ENCODE measurements around the gene RBM44.
A peak's percentile ranks its signal among the peaks of the same experiment; 100 is the strongest.
"Not testable (repeated sequence)": the region's sequence is repeated elsewhere in the genome, so short reads cannot be mapped to it uniquely, and the experiment has no call there.

RBM44 gene

GRCh38 chr2:237867465-237867864 is 68.9 kb downstream of the RBM44 start:
- Histone ChIP-seq H3K4me2 (ENCODE audit: low read length, poor library complexity, severe bottlenecking) (no peak overlapping the region), H3K79me1 (replicated peaks; ENCODE audit: low read length, poor library complexity, severe bottlenecking) (peaks cover 3% of the 10 kb centered on the region), H3K4me3 (ENCODE audit: insufficient read depth in 1 of 2, low read depth in 1 of 2, low read length in 2 of 2) (no peak overlapping the region), H3K9me3 (ENCODE audit: control insufficient read depth, low read length) (no peaks in the 10 kb centered on the region), H2BK15ac (ENCODE audit: low read depth, poor library complexity, severe bottlenecking) (no peak overlapping the region), H2AFZ (ENCODE audit: low read depth, low read length) (no peak overlapping the region), H3K4ac (ENCODE audit: low read depth in 1 of 2, low read length in 2 of 2) (peak overlapping the region in 1 of 2 experiments; percentile 54), H2BK120ac (ENCODE audit: low read depth, low read length) (no peak overlapping the region), H2BK12ac (ENCODE audit: low read length in 2 of 2) (no peak overlapping the region), H3K14ac (ENCODE audit: low read length in 2 of 2) (no peak overlapping the region), H3K36me3 (ENCODE audit: control insufficient read depth in 1 of 2, insufficient read depth in 2 of 2, low read depth in 1 of 2, low read length in 2 of 2) (no peaks in the 10 kb centered on the region), H3K27ac (ENCODE audit: low read length, poor library complexity, severe bottlenecking) (no peak overlapping the region), H3K27me3 (ENCODE audit: control insufficient read depth in 1 of 2, insufficient read depth in 1 of 2, low read length in 2 of 2) (peaks cover 0 to 49% of the 10 kb centered on the region in 2 experiments), H2BK5ac (ENCODE audit: low read depth, low read length, poor library complexity, severe bottlenecking) (no peak overlapping the region), H3K23ac (ENCODE audit: low read length in 2 of 2) (no peak overlapping the region), H4K8ac (ENCODE audit: low read length) (no peak overlapping the region), H3K18ac (ENCODE audit: low read depth in 1 of 2, low read length in 2 of 2) (no peak overlapping the region), H3K9ac (ENCODE audit: low read length) (no peak overlapping the region), H2AK5ac (ENCODE audit: low read length, severe bottlenecking) (peak overlapping the region; percentile 17), H4K91ac (ENCODE audit: low read length) (no peak overlapping the region), H3K4me1 (ENCODE audit: control insufficient read depth, insufficient read depth, low read depth, low read length) (peaks cover 32% of the 10 kb centered on the region)
- DNase-seq: no peak
- 94% methylated on average over 10 of the region's 10 CpGs for WGBS

- H4K8ac ChIP-seq (ENCODE audit: low read length); H3K14ac ChIP-seq (ENCODE audit: low read length in 2 of 2); DNase-seq; H3K18ac ChIP-seq (ENCODE audit: low read depth in 1 of 2, low read length in 2 of 2); H4K91ac ChIP-seq (ENCODE audit: low read length); H3K79me1 ChIP-seq (replicated peaks; ENCODE audit: low read length, poor library complexity, severe bottlenecking); H3K36me3 ChIP-seq (ENCODE audit: control insufficient read depth in 1 of 2, insufficient read depth in 2 of 2, low read depth in 1 of 2, low read length in 2 of 2); H2AK5ac ChIP-seq (ENCODE audit: low read length, severe bottlenecking); H3K4ac ChIP-seq (ENCODE audit: low read depth in 1 of 2, low read length in 2 of 2); H2BK120ac ChIP-seq (ENCODE audit: low read depth, low read length); H2BK5ac ChIP-seq (ENCODE audit: low read depth, low read length, poor library complexity, severe bottlenecking); H2BK15ac ChIP-seq (ENCODE audit: low read depth, poor library complexity, severe bottlenecking); H3K9me3 ChIP-seq (ENCODE audit: control insufficient read depth, low read length); H3K27ac ChIP-seq (ENCODE audit: low read length, poor library complexity, severe bottlenecking); H3K23ac ChIP-seq (ENCODE audit: low read length in 2 of 2); H3K4me2 ChIP-seq (ENCODE audit: low read length, poor library complexity, severe bottlenecking); H2AFZ ChIP-seq (ENCODE audit: low read depth, low read length); H2BK12ac ChIP-seq (ENCODE audit: low read length in 2 of 2): not testable (repeated sequence)
- Histone ChIP-seq H3K27me3 (ENCODE audit: control insufficient read depth in 1 of 2, insufficient read depth in 1 of 2, low read length in 2 of 2) (peaks cover 0 to 48% of the 10 kb centered on the region in 2 experiments), H3K4me1 (ENCODE audit: control insufficient read depth, insufficient read depth, low read depth, low read length) (peaks cover 31% of the 10 kb centered on the region), H3K4me3 (ENCODE audit: insufficient read depth in 1 of 2, low read depth in 1 of 2, low read length in 2 of 2) (peak overlapping the region in 1 of 2 experiments; percentile 51), H3K9ac (ENCODE audit: low read length) (peak overlapping the region; percentile 33)
- 85% methylated on average over 2 of the region's 4 CpGs for WGBS
These were observed 69.5 kb downstream of the RBM44 start for GRCh38 chr2:237868074-237868473.

- Histone ChIP-seq H2BK12ac (ENCODE audit: low read length in 2 of 2) (no peak overlapping the region), H3K36me3 (ENCODE audit: control insufficient read depth in 1 of 2, insufficient read depth in 2 of 2, low read depth in 1 of 2, low read length in 2 of 2) (no peaks in the 10 kb centered on the region), H3K79me1 (replicated peaks; ENCODE audit: low read length, poor library complexity, severe bottlenecking) (no peaks in the 10 kb centered on the region), H4K91ac (ENCODE audit: low read length) (no peak overlapping the region), H3K18ac (ENCODE audit: low read depth in 1 of 2, low read length in 2 of 2) (no peak overlapping the region), H2BK5ac (ENCODE audit: low read depth, low read length, poor library complexity, severe bottlenecking) (no peak overlapping the region), H2BK15ac (ENCODE audit: low read depth, poor library complexity, severe bottlenecking) (no peak overlapping the region), H2AK5ac (ENCODE audit: low read length, severe bottlenecking) (no peak overlapping the region), H3K9ac (ENCODE audit: low read length) (peak overlapping the region; percentile 33), H3K14ac (ENCODE audit: low read length in 2 of 2) (no peak overlapping the region), H3K27me3 (ENCODE audit: control insufficient read depth in 1 of 2, insufficient read depth in 1 of 2, low read length in 2 of 2) (peaks cover 0 to 47% of the 10 kb centered on the region in 2 experiments), H2BK120ac (ENCODE audit: low read depth, low read length) (no peak overlapping the region), H3K23ac (ENCODE audit: low read length in 2 of 2) (no peak overlapping the region), H3K4me1 (ENCODE audit: control insufficient read depth, insufficient read depth, low read depth, low read length) (peaks cover 34% of the 10 kb centered on the region), H3K4me2 (ENCODE audit: low read length, poor library complexity, severe bottlenecking) (no peak overlapping the region), H3K4ac (ENCODE audit: low read depth in 1 of 2, low read length in 2 of 2) (no peak overlapping the region), H2AFZ (ENCODE audit: low read depth, low read length) (no peak overlapping the region), H3K9me3 (ENCODE audit: control insufficient read depth, low read length) (no peaks in the 10 kb centered on the region), H3K4me3 (ENCODE audit: insufficient read depth in 1 of 2, low read depth in 1 of 2, low read length in 2 of 2) (peak overlapping the region in 1 of 2 experiments; percentile 51), H3K27ac (ENCODE audit: low read length, poor library complexity, severe bottlenecking) (no peak overlapping the region), H4K8ac (ENCODE audit: low read length) (no peak overlapping the region)
- DNase-seq: no peak
- WGBS: 86% methylated on average over 22 of the region's 22 CpGs
These were observed 70.2 kb downstream of the RBM44 start for GRCh38 chr2:237868631-237869342.

- no peak overlapping the region for H3K14ac ChIP-seq (ENCODE audit: low read length in 2 of 2)
- H4K8ac ChIP-seq (ENCODE audit: low read length): no peak overlapping the region
- no peak overlapping the region for H3K4ac ChIP-seq (ENCODE audit: low read depth in 1 of 2, low read length in 2 of 2)
- H2BK120ac ChIP-seq (ENCODE audit: low read depth, low read length): no peak overlapping the region
- no peak for DNase-seq
- no peak overlapping the region for H3K23ac ChIP-seq (ENCODE audit: low read length in 2 of 2)
- H3K9ac ChIP-seq (ENCODE audit: low read length): no peak overlapping the region
- no peak overlapping the region for H3K27ac ChIP-seq (ENCODE audit: low read length, poor library complexity, severe bottlenecking)
- no peak overlapping the region for H2AFZ ChIP-seq (ENCODE audit: low read depth, low read length)
- 91% methylated on average over 21 of the region's 21 CpGs for WGBS
- no peak overlapping the region for H2BK5ac ChIP-seq (ENCODE audit: low read depth, low read length, poor library complexity, severe bottlenecking)
- no peak overlapping the region for H2BK15ac ChIP-seq (ENCODE audit: low read depth, poor library complexity, severe bottlenecking)
- no peaks in the 10 kb centered on the region for H3K79me1 ChIP-seq (replicated peaks; ENCODE audit: low read length, poor library complexity, severe bottlenecking)
- H3K4me2 ChIP-seq (ENCODE audit: low read length, poor library complexity, severe bottlenecking): no peak overlapping the region
- H3K9me3 ChIP-seq (ENCODE audit: control insufficient read depth, low read length): no peaks in the 10 kb centered on the region
- H3K4me3 ChIP-seq (ENCODE audit: insufficient read depth in 1 of 2, low read depth in 1 of 2, low read length in 2 of 2): no peak overlapping the region
- no peaks in the 10 kb centered on the region for H3K36me3 ChIP-seq (ENCODE audit: control insufficient read depth in 1 of 2, insufficient read depth in 2 of 2, low read depth in 1 of 2, low read length in 2 of 2)
- no peak overlapping the region for H2BK12ac ChIP-seq (ENCODE audit: low read length in 2 of 2)
- peaks cover 0 to 43% of the 10 kb centered on the region in 2 experiments for H3K27me3 ChIP-seq (ENCODE audit: control insufficient read depth in 1 of 2, insufficient read depth in 1 of 2, low read length in 2 of 2)
- no peak overlapping the region for H4K91ac ChIP-seq (ENCODE audit: low read length)
- H3K4me1 ChIP-seq (ENCODE audit: control insufficient read depth, insufficient read depth, low read depth, low read length): peaks cover 34% of the 10 kb centered on the region
- no peak overlapping the region for H2AK5ac ChIP-seq (ENCODE audit: low read length, severe bottlenecking)
- H3K18ac ChIP-seq (ENCODE audit: low read depth in 1 of 2, low read length in 2 of 2): no peak overlapping the region
These were observed 70.9 kb downstream of the RBM44 start for GRCh38 chr2:237869343-237870102.
